ENCODE measurements around the gene AP3S2. TPM values are rescaled to one million over a fixed set of nuclear protein-coding genes. Genes with fewer than 3 reads are reported as not detected.
"Not testable (repeated sequence)": the region's sequence is repeated elsewhere in the genome, so short reads cannot be mapped to it uniquely, and the experiment has no call there.

Gene AP3S2
- total and polyA plus RNA-seq, 4 experiments from 2014 or later: 34.1 to 37.3 (median 35.4) TPM

DNA sequence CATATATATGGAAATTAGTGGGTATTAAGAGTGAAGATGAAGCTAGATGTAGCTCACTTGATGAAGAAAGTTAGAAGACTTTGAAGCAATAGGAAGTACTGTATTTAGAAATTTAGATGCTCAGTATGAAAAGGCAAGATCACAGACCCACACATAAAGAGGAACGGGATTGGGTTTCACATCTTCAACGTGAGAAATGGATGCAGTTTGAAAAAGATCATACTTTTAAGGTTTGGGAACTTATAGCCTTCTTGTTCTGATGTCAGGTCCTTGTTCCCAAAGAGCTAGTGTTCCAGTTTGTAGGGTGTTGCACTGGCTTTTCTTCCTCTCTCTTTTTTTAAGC is 16.7 kb downstream of the AP3S2 start:
- ChIA-PET CTCF (ENCODE audit: partially characterized antibody) (interaction anchor here (0.8 to 5.8 kb wide), 13 partner anchors 11 to 199 kb away, joined by 3 to 92 read pairs (median 5); partner anchors contain the start of gene AP3S2), POLR2A (ENCODE audit: partially characterized antibody) (interaction anchor here (0.9 to 1.4 kb wide), 2 partner anchors 14 to 17 kb away, joined by 3 read pairs; partner anchors contain the start of gene AP3S2)
- Mint-ChIP-seq H3K9me3 (no peaks in the 10 kb centered on the region), H3K4me3 (no peak overlapping the region), H3K27ac (peak overlapping the region in 3 of 7 donors; percentile 7 to 67 (median 66)), H3K27me3 (no peaks in the 10 kb centered on the region), H3K36me3 (peaks cover 18 to 38% of the 10 kb centered on the region in 2 donors), H3K4me1 (peaks cover 4 to 7% (median 5%) of the 10 kb centered on the region in 4 donors)
- intact Hi-C loops (cut with micrococcal nuclease): loop anchor here (5.0 kb wide), 1 partner anchor 210 kb away; no protein-coding TSS in a partner anchor
- Histone ChIP-seq H3K27me3 (ENCODE audit: insufficient read depth, low read length) (no peaks in the 10 kb centered on the region), H3K27ac (ENCODE audit: low read depth, low read length) (no peak overlapping the region), H3K4me3 (ENCODE audit: low read length in 2 of 2) (no peak overlapping the region), H3K9me3 (ENCODE audit: control insufficient read depth in 1 of 2, low read length in 2 of 2) (no peaks in the 10 kb centered on the region), H3K36me3 (ENCODE audit: insufficient read depth, low read length) (no peaks in the 10 kb centered on the region), H3K4me1 (ENCODE audit: insufficient read depth, low read length) (no peaks in the 10 kb centered on the region)
- no peak for DNase-seq

DNA sequence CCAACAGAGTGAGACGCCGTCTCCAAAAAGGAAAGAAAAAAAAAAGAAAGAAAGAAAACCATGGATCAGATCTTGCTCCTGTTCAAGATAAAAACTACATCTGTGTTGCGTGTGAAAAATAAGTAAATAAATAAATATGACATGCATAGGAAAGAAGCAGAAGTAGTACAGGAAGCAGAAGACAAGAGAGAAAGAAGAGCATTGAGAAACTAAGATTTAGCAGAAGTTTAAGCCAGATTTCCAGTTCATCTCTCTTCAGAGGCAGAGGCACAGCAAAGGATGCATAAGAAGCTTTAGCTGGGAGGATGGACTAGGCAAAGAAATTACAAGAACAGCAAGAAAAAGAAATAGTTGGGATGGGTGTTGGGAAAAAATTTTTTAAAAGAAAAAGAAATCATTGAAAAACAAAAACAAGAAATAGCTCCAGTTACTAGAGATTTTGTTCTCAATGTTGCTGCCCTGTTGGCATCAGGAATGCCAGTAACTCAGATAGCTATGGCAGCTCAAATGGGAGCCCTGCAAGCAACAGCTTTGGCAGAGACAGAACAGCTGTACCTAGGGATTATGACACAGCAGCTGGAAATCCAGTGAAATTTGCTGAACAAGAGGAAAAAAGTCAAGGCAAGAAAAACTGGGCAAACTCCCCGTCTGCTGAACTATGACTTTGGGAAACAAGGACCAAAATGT is 17.3 kb downstream of the AP3S2 start:
- POLR2A ChIA-PET (ENCODE audit: partially characterized antibody): interaction anchor here (0.9 to 1.4 kb wide), 2 partner anchors 14 to 18 kb away, joined by 3 read pairs; partner anchors contain the start of gene AP3S2
- DNase-seq: no peak
- H3K9me3 Mint-ChIP-seq: no peaks in the 10 kb centered on the region
- peaks cover 21 to 37% of the 10 kb centered on the region in 2 donors for H3K36me3 Mint-ChIP-seq
- H3K27me3 Mint-ChIP-seq: no peaks in the 10 kb centered on the region
- H3K27ac Mint-ChIP-seq: peak overlapping the region in 3 of 7 donors; percentile 7 to 67 (median 66)
- H3K4me1 ChIP-seq (ENCODE audit: insufficient read depth, low read length): no peaks in the 10 kb centered on the region
- peaks cover 4 to 7% (median 5%) of the 10 kb centered on the region in 4 donors for H3K4me1 Mint-ChIP-seq
- no peak overlapping the region for H3K27ac ChIP-seq (ENCODE audit: low read depth, low read length)
- CTCF ChIA-PET (ENCODE audit: partially characterized antibody): interaction anchor here (0.8 to 5.8 kb wide), 14 partner anchors 11 to 199 kb away, joined by 3 to 92 read pairs (median 5); partner anchors contain the start of gene AP3S2
- peaks cover 3% of the 10 kb centered on the region for H3K36me3 ChIP-seq (ENCODE audit: insufficient read depth, low read length)
- H3K4me3 Mint-ChIP-seq: no peak overlapping the region
- no peak overlapping the region for H3K4me3 ChIP-seq (ENCODE audit: low read length in 2 of 2)
- no peaks in the 10 kb centered on the region for H3K9me3 ChIP-seq (ENCODE audit: control insufficient read depth in 1 of 2, low read length in 2 of 2)
- H3K27me3 ChIP-seq (ENCODE audit: insufficient read depth, low read length): no peaks in the 10 kb centered on the region
- intact Hi-C loops (cut with micrococcal nuclease): loop anchor here (5.0 kb wide), 1 partner anchor 211 kb away; no protein-coding TSS in a partner anchor

DNA sequence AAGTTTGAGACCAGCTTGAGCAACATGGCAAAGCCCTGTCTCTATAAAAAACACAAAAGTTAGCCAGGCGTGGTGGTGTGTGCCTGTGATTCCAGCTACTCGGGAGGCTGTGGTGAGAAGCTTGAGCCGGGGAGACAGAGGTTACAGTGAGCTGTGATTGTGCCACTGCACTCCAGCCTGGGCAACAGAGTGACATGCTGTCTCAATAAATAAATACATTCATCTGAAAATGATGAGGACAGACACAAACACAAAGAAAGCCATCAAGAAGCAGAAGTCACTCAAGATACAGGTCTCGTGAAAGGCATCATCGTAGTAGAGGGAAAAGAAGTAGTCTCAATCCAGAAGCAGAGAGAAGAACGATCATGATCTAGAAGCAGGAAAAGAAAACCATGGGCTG is 18.1 kb downstream of the AP3S2 start:
- Mint-ChIP-seq H3K27me3 (no peaks in the 10 kb centered on the region), H3K36me3 (peaks cover 22 to 34% of the 10 kb centered on the region in 2 donors), H3K4me1 (peaks cover 4 to 7% (median 5%) of the 10 kb centered on the region in 4 donors), H3K9me3 (no peaks in the 10 kb centered on the region), H3K27ac (peak overlapping the region in 4 of 7 donors; percentile 1 to 63 (median 58)), H3K4me3 (no peak overlapping the region)
- Histone ChIP-seq H3K9me3 (ENCODE audit: control insufficient read depth in 1 of 2, low read length in 2 of 2) (no peaks in the 10 kb centered on the region), H3K36me3 (ENCODE audit: insufficient read depth, low read length) (peaks cover 6% of the 10 kb centered on the region), H3K27ac (ENCODE audit: low read depth, low read length) (no peak overlapping the region), H3K4me1 (ENCODE audit: insufficient read depth, low read length) (no peaks in the 10 kb centered on the region), H3K27me3 (ENCODE audit: insufficient read depth, low read length) (no peaks in the 10 kb centered on the region), H3K4me3 (ENCODE audit: low read length in 2 of 2) (no peak overlapping the region)
- no peak for DNase-seq
- POLR2A ChIA-PET (ENCODE audit: partially characterized antibody): no interaction called here
- intact Hi-C loops (cut with micrococcal nuclease): loop anchor here (1.0 to 5.0 kb wide), 3 partner anchors 135 to 212 kb away; no protein-coding TSS in a partner anchor
- CTCF ChIA-PET (ENCODE audit: partially characterized antibody): interaction anchor here (1.3 to 5.8 kb wide), 11 partner anchors 11 to 243 kb away, joined by 3 to 92 read pairs (median 11); partner anchors contain the start of gene AP3S2

DNA sequence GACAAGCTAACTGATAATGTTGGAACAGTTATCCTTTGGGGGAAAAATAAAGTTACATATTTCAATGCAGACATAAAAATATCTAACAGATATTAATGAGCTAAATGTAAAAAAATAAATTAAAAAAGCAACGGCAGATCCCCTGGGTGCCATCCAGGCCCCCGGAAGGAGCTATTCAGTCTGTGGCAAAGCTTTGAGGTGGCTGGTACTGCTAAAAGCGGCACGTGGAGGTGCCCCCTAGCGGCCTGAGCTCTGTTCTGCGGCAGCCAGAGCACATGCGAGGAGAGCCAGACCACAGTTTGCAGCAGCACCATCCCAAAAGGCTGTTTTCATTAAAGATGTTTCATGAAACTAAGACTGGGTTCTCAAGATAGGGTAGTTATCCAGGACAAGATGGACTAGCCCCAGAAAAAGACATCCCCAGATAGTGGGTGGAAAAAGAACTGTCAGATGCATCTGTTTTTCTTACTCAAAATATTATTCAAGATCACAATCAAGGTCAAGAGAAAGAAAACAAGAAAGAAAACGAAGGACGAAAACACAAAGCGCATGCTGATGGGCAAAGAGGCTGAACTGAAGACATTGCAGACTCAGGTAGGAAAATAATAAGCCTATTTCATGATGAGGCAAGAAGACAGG is 18.7 kb downstream of the AP3S2 start:
- Mint-ChIP-seq H3K9me3 (no peaks in the 10 kb centered on the region), H3K27me3 (no peaks in the 10 kb centered on the region), H3K4me3 (no peak overlapping the region), H3K4me1 (peaks cover 4 to 7% (median 5%) of the 10 kb centered on the region in 4 donors), H3K36me3 (peaks cover 28 to 40% of the 10 kb centered on the region in 2 donors), H3K27ac (peak overlapping the region in 6 of 7 donors; percentile 1 to 59 (median 29))
- no peak overlapping the region for H3K27ac ChIP-seq (ENCODE audit: low read depth, low read length)
- ChIA-PET CTCF (ENCODE audit: partially characterized antibody) (interaction anchor here (0.6 to 5.8 kb wide), 48 partner anchors 8 to 247 kb away, joined by 3 to 92 read pairs (median 4); partner anchors contain the start of genes AP3S2, IDH2 and MESP1), POLR2A (ENCODE audit: partially characterized antibody) (interaction anchor here (1.1 to 1.4 kb wide), 2 partner anchors 16 to 18 kb away, joined by 4 to 11 read pairs; partner anchors contain the start of gene AP3S2)
- no peaks in the 10 kb centered on the region for H3K27me3 ChIP-seq (ENCODE audit: insufficient read depth, low read length)
- no peaks in the 10 kb centered on the region for H3K9me3 ChIP-seq (ENCODE audit: control insufficient read depth in 1 of 2, low read length in 2 of 2)
- peak; percentile 67 to 75 (median 74) for DNase-seq
- peaks cover 11% of the 10 kb centered on the region for H3K36me3 ChIP-seq (ENCODE audit: insufficient read depth, low read length)
- no peak overlapping the region for H3K4me3 ChIP-seq (ENCODE audit: low read length in 2 of 2)
- intact Hi-C loops (cut with micrococcal nuclease): loop anchor here (1.0 to 5.0 kb wide), 3 partner anchors 135 to 212 kb away; no protein-coding TSS in a partner anchor
- no peaks in the 10 kb centered on the region for H3K4me1 ChIP-seq (ENCODE audit: insufficient read depth, low read length)

DNA sequence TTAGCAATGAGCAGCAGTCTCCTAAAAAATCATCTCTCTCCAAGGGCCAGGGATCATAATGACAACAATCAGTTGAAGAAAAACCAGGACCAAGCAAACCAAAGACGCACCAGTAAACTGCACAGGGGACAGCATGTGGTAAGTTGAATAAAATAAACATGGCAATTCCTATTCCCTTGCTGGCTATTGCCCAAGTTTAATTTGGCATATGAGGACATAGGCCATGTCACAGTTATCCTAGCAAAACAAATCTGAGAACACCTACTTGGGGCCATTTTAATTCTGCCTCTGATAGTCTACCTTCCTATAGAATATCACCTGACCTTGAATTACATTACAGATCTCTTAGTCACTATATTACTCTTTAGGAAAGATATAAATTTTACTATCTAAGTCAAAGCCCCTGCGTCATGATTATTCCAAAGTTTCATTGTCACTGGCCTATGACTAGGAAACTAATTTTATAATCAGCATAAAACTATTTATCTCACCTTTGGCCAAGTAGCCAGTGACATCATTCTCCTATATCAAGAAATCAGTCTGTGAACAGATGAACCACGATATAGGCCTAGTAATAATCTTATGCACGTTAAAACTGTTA is 23.0 kb downstream of the AP3S2 start:
- Histone ChIP-seq H3K36me3 (ENCODE audit: insufficient read depth, low read length) (peaks cover 12% of the 10 kb centered on the region), H3K4me1 (ENCODE audit: insufficient read depth, low read length) (no peaks in the 10 kb centered on the region), H3K27me3 (ENCODE audit: insufficient read depth, low read length) (no peaks in the 10 kb centered on the region), H3K4me3 (ENCODE audit: low read length in 2 of 2) (no peak overlapping the region), H3K9me3 (ENCODE audit: control insufficient read depth in 1 of 2, low read length in 2 of 2) (no peaks in the 10 kb centered on the region), H3K27ac (ENCODE audit: low read depth, low read length) (no peak overlapping the region)
- no peaks in the 10 kb centered on the region for H3K9me3 Mint-ChIP-seq
- no peaks in the 10 kb centered on the region for H3K27me3 Mint-ChIP-seq
- ChIA-PET POLR2A (ENCODE audit: partially characterized antibody) (no interaction called here), CTCF (ENCODE audit: partially characterized antibody) (no interaction called here)
- no peak overlapping the region for H3K27ac Mint-ChIP-seq
- H3K4me3 Mint-ChIP-seq: no peak overlapping the region
- peaks cover 25 to 33% of the 10 kb centered on the region in 2 donors for H3K36me3 Mint-ChIP-seq
- DNase-seq: no peak
- peaks cover 4 to 7% (median 6%) of the 10 kb centered on the region in 4 donors for H3K4me1 Mint-ChIP-seq
- intact Hi-C loops (cut with micrococcal nuclease): no loop called here

DNA sequence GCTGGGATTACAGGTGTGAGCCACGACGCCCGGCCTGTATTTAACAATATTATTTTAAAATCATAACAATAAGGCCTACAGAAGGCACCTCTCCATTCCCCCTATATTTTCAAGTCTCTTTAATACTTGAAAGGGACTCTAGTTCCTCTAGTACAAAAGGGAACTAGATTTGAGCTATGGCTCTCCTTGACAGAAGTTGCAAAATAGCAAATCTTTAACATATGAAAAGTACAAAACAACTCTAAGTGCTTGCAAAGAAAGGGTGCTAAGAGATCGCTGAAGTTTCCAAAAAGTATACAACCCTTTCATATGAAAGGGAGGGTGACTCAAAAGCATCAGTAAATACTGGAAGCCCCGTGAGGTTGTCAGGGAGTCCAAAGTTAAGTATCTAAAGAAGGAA is 23.8 kb downstream of the AP3S2 start:
- H3K27ac Mint-ChIP-seq: no peak overlapping the region
- no peaks in the 10 kb centered on the region for H3K9me3 Mint-ChIP-seq
- ChIA-PET CTCF (ENCODE audit: partially characterized antibody) (no interaction called here), POLR2A (ENCODE audit: partially characterized antibody) (no interaction called here)
- Histone ChIP-seq H3K4me1 (ENCODE audit: insufficient read depth, low read length) (no peaks in the 10 kb centered on the region), H3K27me3 (ENCODE audit: insufficient read depth, low read length) (no peaks in the 10 kb centered on the region), H3K36me3 (ENCODE audit: insufficient read depth, low read length) (peaks cover 17% of the 10 kb centered on the region), H3K4me3 (ENCODE audit: low read length in 2 of 2) (no peak overlapping the region), H3K27ac (ENCODE audit: low read depth, low read length) (no peak overlapping the region), H3K9me3 (ENCODE audit: control insufficient read depth in 1 of 2, low read length in 2 of 2) (no peaks in the 10 kb centered on the region)
- DNase-seq: no peak
- intact Hi-C loops (cut with micrococcal nuclease): no loop called here
- H3K4me1 Mint-ChIP-seq: peaks cover under 1 to 5% (median 2%) of the 10 kb centered on the region in 4 donors
- no peaks in the 10 kb centered on the region for H3K27me3 Mint-ChIP-seq
- no peak overlapping the region for H3K4me3 Mint-ChIP-seq
- peaks cover 28 to 32% of the 10 kb centered on the region in 2 donors for H3K36me3 Mint-ChIP-seq

DNA sequence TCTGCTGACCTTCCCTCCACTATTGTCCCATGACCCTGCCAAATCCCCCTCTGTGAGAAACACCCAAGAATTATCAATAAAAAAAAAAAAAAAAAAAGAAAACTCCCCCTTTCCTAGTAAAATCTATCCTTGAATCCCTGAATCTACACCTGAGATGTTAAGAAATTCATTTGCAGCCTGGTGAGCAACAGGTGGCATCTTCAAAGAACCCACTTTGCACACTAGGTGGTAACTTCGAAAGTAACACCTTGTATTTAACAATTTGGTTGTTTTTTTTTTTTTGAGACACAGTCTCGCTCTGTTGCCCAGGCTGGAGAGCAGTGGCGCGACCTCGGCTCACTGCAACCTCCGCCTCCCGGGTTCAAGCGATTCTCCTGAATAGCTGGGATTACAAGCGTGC is 24.3 kb downstream of the AP3S2 start:
- peaks cover 29 to 31% of the 10 kb centered on the region in 2 donors for H3K36me3 Mint-ChIP-seq
- CTCF ChIA-PET (ENCODE audit: partially characterized antibody); H3K4me3 ChIP-seq (ENCODE audit: low read length in 2 of 2); H3K4me1 ChIP-seq (ENCODE audit: insufficient read depth, low read length); H3K9me3 Mint-ChIP-seq; H3K4me3 Mint-ChIP-seq; H3K27ac Mint-ChIP-seq; H3K27me3 ChIP-seq (ENCODE audit: insufficient read depth, low read length); H3K27me3 Mint-ChIP-seq; H3K4me1 Mint-ChIP-seq; DNase-seq; POLR2A ChIA-PET (ENCODE audit: partially characterized antibody); H3K27ac ChIP-seq (ENCODE audit: low read depth, low read length); H3K9me3 ChIP-seq (ENCODE audit: control insufficient read depth in 1 of 2, low read length in 2 of 2); intact Hi-C loops (cut with micrococcal nuclease): not testable (repeated sequence)
- H3K36me3 ChIP-seq (ENCODE audit: insufficient read depth, low read length): peaks cover 17% of the 10 kb centered on the region

All from CD4-positive, alpha-beta memory T cell (primary cell).